Ishikawa (cell line): Measurements from ENCODE around the gene RNU5D-1.

Source experiments
- CEBPB ChIP-seq: IDR thresholded peaks from 2 replicates; pipeline ENCODE4 v1.6.1; 2012
- CREB1 ChIP-seq: IDR thresholded peaks from 2 replicates; pipeline ENCODE4 v1.6.1; 2012; ENCODE audit warnings: low read depth
- EGR1 ChIP-seq: IDR thresholded peaks from 2 replicates; pipeline ENCODE4 v1.6.1; 2012
- EP300 ChIP-seq: IDR thresholded peaks from 2 replicates; pipeline ENCODE4 v1.6.1; 2012; ENCODE audit warnings: borderline replicate concordance
- FOXM1 ChIP-seq: IDR thresholded peaks from 2 replicates; pipeline ENCODE4 v1.6.1; 2012; ENCODE audit warnings: low read depth, borderline replicate concordance
- MAX ChIP-seq: IDR thresholded peaks from 2 replicates; pipeline ENCODE4 v1.6.1; 2012
- NFIC ChIP-seq: IDR thresholded peaks from 2 replicates; pipeline ENCODE4 v1.6.1; 2012
- RAD21 ChIP-seq: IDR thresholded peaks from 2 replicates; pipeline ENCODE4 v1.6.1; 2012; ENCODE audit warnings: low read depth
- REST ChIP-seq: IDR thresholded peaks from 2 replicates; pipeline ENCODE4 v1.6.1; 2012; ENCODE audit warnings: low read depth, mild to moderate bottlenecking
- TAF1 ChIP-seq: IDR thresholded peaks from 2 replicates; pipeline ENCODE4 v1.6.1; 2012; ENCODE audit warnings: low read depth, mild to moderate bottlenecking
- TCF12 ChIP-seq: IDR thresholded peaks from 2 replicates; pipeline ENCODE4 v1.6.1; 2012; ENCODE audit warnings: low read depth
- TEAD4 ChIP-seq: IDR thresholded peaks from 2 replicates; pipeline ENCODE4 v1.6.1; 2012
- USF1 ChIP-seq: IDR thresholded peaks from 2 replicates; pipeline ENCODE4 v1.6.1; 2012
- YY1 ChIP-seq: IDR thresholded peaks from 2 replicates; pipeline ENCODE4 v1.6.1; 2012; ENCODE audit warnings: low read depth
- ZBTB7A ChIP-seq: IDR thresholded peaks from 2 replicates; pipeline ENCODE4 v1.6.1; 2012; ENCODE audit warnings: low read depth

RNU5D-1 gene

GRCh38 chr1:44684525-44684924 lies 46.4 kb downstream of the RNU5D-1 start:
- TF ChIP-seq MAX (no peak), EP300 (no peak), FOXM1 (no peak), RAD21 (no peak), CEBPB (no peak), TEAD4 (no peak), EGR1 (no peak), NFIC (no peak), YY1 (no peak), REST (no peak), USF1 (no peak), CREB1 (no peak), TAF1 (no peak), ZBTB7A (no peak), TCF12 (no peak)

- TF ChIP-seq TEAD4, result no peak
- TF ChIP-seq EGR1, result no peak
Observed at GRCh38 chr1:44682883-44683265, 48.1 kb downstream of the RNU5D-1 start.

- TF ChIP-seq EGR1 (no peak), CREB1 (no peak), TEAD4 (no peak), USF1 (no peak), FOXM1 (no peak), TCF12 (no peak), CEBPB (no peak), YY1 (no peak), NFIC (no peak), ZBTB7A (no peak), RAD21 (no peak), TAF1 (no peak), EP300 (no peak), REST (no peak)
Observed at GRCh38 chr1:44681905-44682882, 48.8 kb downstream of the RNU5D-1 start.
